Uterus (tissue), 4 donors: Measurements from ENCODE around the gene PEMT. TPM values are rescaled to one million over a fixed set of nuclear protein-coding genes. Genes with fewer than 3 reads are reported as not detected.

Experiments
- DNase-seq, 2 donors: peaks; one replicate each; pipeline ENCODE4 v3.0.0-alpha.2; 2019 to 2020
- H3K27ac ChIP-seq, 2 donors: fragments of 200-600 bp; sonication (generic); 1 replicate in 1 of 2; 2 replicates in 1 of 2; pipeline ENCODE4 v1.5.1; 2016 to 2018
- H3K27me3 ChIP-seq, 2 donors: fragments of 200-600 bp; sonication (generic); one replicate each; pipeline ENCODE4 v1.5.1; 2018 to 2019; ENCODE audit warnings: control low read depth in 1 of 2
- H3K36me3 ChIP-seq, 2 donors: fragments of 200-600 bp; sonication (generic); one replicate each; pipeline ENCODE4 v1.5.1; 2019; ENCODE audit warnings: control low read depth in 1 of 2
- H3K4me1 ChIP-seq, 2 donors: fragments of 200-600 bp; sonication (generic); one replicate each; pipeline ENCODE4 v1.5.1; 2018 to 2019; ENCODE audit warnings: control low read depth in 1 of 2
- H3K4me3 ChIP-seq, 2 donors: fragments of 200-600 bp; sonication (generic); 1 replicate in 1 of 2; 2 replicates in 1 of 2; pipeline ENCODE4 v1.5.1; 2018 to 2019; ENCODE audit warnings: mild to moderate bottlenecking in 1 of 2
- H3K9me3 ChIP-seq, 2 donors: fragments of 200-600 bp; sonication (generic); one replicate each; pipeline ENCODE4 v1.5.1; 2019; ENCODE audit warnings: control low read depth in 1 of 2
- CTCF ChIP-seq, 4 experiments: fragments of 200-600 bp in 2 of 4; fragments of 450-650 bp in 2 of 4; sonication (generic) in 2 of 4; IDR thresholded peaks; one replicate each; pipeline ENCODE4 v1.5.1; 2016 to 2019; ENCODE audit warnings: antibody characterized with exemption in 4 of 4, mild to moderate bottlenecking in 2 of 4, moderate library complexity in 1 of 4
- POLR2A ChIP-seq, 2 donors: fragments of 450-650 bp; IDR thresholded peaks; one replicate each; pipeline ENCODE4 v1.6.1; 2016; ENCODE audit warnings: antibody characterized with exemption in 2 of 2, mild to moderate bottlenecking in 1 of 2, moderate library complexity in 1 of 2
- intact Hi-C: fragments of 100-400 bp; cut with DNase I; formaldehyde crosslinking; loops from one replicate; pipeline ENCODE4 v1.15.1; 2023; ENCODE audit warnings: low total_unique reads
- total RNA-seq, 4 donors: library from RNA; depleted of rRNA in 3 of 4; stranded (reverse); fragments of >200 nt in 3 of 4; gene quantifications; one replicate each; pipeline versions ENCODE4 v1.1.0 to v1.2.4, GENCODE V29; 2014 to 2023
- donor health status: DM: yes; HTN: yes; CAD: no.

Gene PEMT
- total RNA-seq, 4 donors from 2014 or later: 26.3 to 61.7 (median 32.2) TPM

- TF ChIP-seq CTCF (IDR thresholded peaks at IDR 0.05) (no peak), POLR2A (IDR thresholded peaks at IDR 0.05) (no peak)
- H3K4me3 ChIP-seq: no peak overlapping the region
- H3K36me3 ChIP-seq: no peaks in the 10 kb centered on the region
- peaks cover 0 to 11% of the 10 kb centered on the region in 2 donors for H3K4me1 ChIP-seq
- no peak overlapping the region for H3K27ac ChIP-seq
- H3K27me3 ChIP-seq: no peaks in the 10 kb centered on the region
- DNase-seq: no peak
- intact Hi-C loops: loop anchor here (10.0 kb wide), 1 partner anchor 101 kb away; the partner anchor contains the start of gene PEMT
- H3K9me3 ChIP-seq: no peaks in the 10 kb centered on the region
Observed at GRCh38 chr17:17493986-17494466, 97.5 kb downstream of the PEMT start.

- Histone ChIP-seq H3K27ac (no peak overlapping the region), H3K4me1 (peaks cover 0 to 11% of the 10 kb centered on the region in 2 donors), H3K4me3 (no peak overlapping the region), H3K27me3 (no peaks in the 10 kb centered on the region), H3K9me3 (no peaks in the 10 kb centered on the region), H3K36me3 (no peaks in the 10 kb centered on the region)
- intact Hi-C loops: loop anchor here (10.0 kb wide), 1 partner anchor 101 kb away; the partner anchor contains the start of gene PEMT
- TF ChIP-seq POLR2A (IDR thresholded peaks at IDR 0.05) (no peak), CTCF (IDR thresholded peaks at IDR 0.05) (no peak)
- DNase-seq: no peak
Observed at GRCh38 chr17:17493249-17493985, 98.1 kb downstream of the PEMT start.

GRCh38 chr17:17492571-17492970 lies 98.9 kb downstream of the PEMT start:
- no peak for DNase-seq

GRCh38 chr17:17492085-17492484 lies 99.4 kb downstream of the PEMT start:
- intact Hi-C loops: loop anchor here (10.0 kb wide), 1 partner anchor 103 kb away; the partner anchor contains the start of gene PEMT
- DNase-seq: no peak
- TF ChIP-seq CTCF (IDR thresholded peaks at IDR 0.05) (no peak), POLR2A (IDR thresholded peaks at IDR 0.05) (no peak)
- H3K27ac ChIP-seq: no peak overlapping the region
- no peak overlapping the region for H3K4me3 ChIP-seq
- no peaks in the 10 kb centered on the region for H3K9me3 ChIP-seq
- peaks cover 0 to 11% of the 10 kb centered on the region in 2 donors for H3K4me1 ChIP-seq
- no peaks in the 10 kb centered on the region for H3K27me3 ChIP-seq
- no peaks in the 10 kb centered on the region for H3K36me3 ChIP-seq

More at GRCh38 chr17:17492571-17492970, 98.9 kb downstream of the PEMT start:
- Histone ChIP-seq H3K9me3 (no peaks in the 10 kb centered on the region), H3K36me3 (no peaks in the 10 kb centered on the region), H3K27me3 (no peaks in the 10 kb centered on the region), H3K27ac (no peak overlapping the region), H3K4me3 (no peak overlapping the region), H3K4me1 (peaks cover 0 to 11% of the 10 kb centered on the region in 2 donors)
- TF ChIP-seq POLR2A (IDR thresholded peaks at IDR 0.05): no peak
- TF ChIP-seq CTCF (IDR thresholded peaks at IDR 0.05): no peak
- intact Hi-C loops: loop anchor here (10.0 kb wide), 1 partner anchor 102 kb away; the partner anchor contains the start of gene PEMT

GRCh38 chr17:17491546-17491988 lies 99.9 kb downstream of the PEMT start:
- H3K36me3 ChIP-seq: no peaks in the 10 kb centered on the region
- no peak for DNase-seq
- H3K27me3 ChIP-seq: no peaks in the 10 kb centered on the region
- H3K4me3 ChIP-seq: no peak overlapping the region
- H3K4me1 ChIP-seq: peaks cover 0 to 11% of the 10 kb centered on the region in 2 donors
- no peaks in the 10 kb centered on the region for H3K9me3 ChIP-seq
- TF ChIP-seq CTCF (IDR thresholded peaks at IDR 0.05) (no peak), POLR2A (IDR thresholded peaks at IDR 0.05) (no peak)
- no peak overlapping the region for H3K27ac ChIP-seq
- intact Hi-C loops: loop anchor here (10.0 kb wide), 1 partner anchor 103 kb away; the partner anchor contains the start of gene PEMT
